ENCODE results near the gene BABAM2.

Gene BABAM2

DNA sequence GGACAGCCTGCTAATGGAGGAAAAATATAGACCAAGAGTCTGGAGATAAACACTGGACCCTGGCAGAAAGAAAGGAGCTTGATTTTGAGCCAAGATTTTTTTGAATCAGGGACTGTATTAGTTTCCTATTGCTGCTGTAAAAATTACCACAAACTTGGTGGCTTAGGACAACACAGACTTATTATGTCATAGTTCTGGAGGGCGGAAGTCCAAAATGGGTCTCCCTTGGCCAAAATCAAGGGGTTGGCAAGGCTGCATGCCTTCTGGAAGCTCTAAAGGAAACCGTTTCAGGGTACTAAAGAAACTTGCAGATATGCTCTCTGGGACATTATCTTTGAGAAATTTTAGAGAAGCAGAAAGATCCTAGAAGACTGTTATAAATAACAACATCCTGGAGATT, 140.1 kb downstream of the BABAM2 start:
- DNase-seq (ENCODE audit: low spot score): no peak

DNA sequence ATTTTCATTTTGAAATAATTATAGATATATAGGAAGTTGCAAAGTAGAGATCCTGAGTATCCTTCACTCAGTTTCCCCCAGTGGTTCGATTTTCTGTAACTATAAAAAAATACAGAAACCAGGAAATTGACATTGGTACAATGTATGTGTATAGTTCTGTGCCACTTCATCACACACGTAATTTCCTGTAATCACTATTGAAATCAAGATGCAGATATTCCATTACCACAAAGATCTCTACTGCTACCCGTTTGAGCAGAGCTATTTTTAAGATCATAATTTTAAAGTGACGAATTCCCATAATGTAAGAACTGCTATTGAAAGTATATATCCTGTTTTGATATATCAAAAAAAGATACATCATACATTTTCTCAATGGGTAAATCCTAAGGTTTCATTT, 142.3 kb downstream of the BABAM2 start:
- DNase-seq (ENCODE audit: low spot score): no peak

- DNase-seq (ENCODE audit: low spot score): no peak
These were observed 144.2 kb downstream of the BABAM2 start for GRCh38 chr2:28034696-28035095.

DNA sequence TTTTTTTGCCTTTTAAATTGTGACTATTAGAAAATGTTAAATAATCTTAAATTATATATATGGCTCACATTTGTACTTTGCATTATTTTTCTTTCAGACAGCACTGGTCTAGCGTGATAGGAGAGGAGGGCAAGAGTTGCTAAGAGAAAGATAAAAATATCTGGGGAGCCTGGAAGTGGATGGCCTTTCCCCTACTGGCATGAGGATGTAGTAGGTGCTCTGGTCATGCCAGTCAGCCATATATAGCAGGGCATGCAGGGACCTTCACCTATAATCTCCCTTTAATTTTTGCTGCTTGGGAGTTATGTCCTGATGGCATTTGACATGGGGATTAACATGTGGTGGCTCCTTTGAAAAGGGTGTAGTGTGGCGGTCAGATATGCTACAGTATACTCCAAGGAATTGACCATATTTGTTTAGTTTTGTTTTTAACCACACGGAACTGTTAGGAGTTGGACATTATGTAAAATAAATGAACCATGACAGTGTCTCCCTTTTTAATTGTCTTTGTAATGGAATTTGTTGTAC, 144.7 kb downstream of the BABAM2 start:
- DNase-seq (ENCODE audit: low spot score): no peak

- DNase-seq (ENCODE audit: low spot score): no peak
These were observed 145.3 kb downstream of the BABAM2 start for GRCh38 chr2:28035816-28036215.

DNA sequence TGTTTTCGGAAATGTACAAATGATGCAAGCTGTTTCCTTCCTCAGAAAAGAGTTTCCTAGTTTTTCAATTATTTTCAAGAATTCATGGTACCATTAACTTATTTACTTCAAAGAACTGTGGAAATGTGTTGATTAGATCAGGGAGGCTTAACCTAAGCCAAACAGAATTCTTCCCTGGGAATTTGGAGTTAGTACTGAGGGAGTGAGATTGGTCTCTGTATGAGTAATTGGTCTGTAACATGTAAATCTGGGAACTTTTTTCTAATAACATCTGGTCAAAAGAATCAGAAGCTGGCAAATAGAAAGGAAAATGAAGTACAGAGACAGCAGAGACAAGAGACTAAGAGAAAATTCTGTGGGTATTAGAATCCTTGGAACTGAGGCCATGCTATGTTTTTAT, 145.8 kb downstream of the BABAM2 start:
- DNase-seq (ENCODE audit: low spot score): no peak

- DNase-seq (ENCODE audit: low spot score): no peak
These were observed 148.2 kb downstream of the BABAM2 start for GRCh38 chr2:28038722-28039121.

GRCh38 chr2:28045676-28046351, 155.3 kb downstream of the BABAM2 start:
- no peak for DNase-seq (ENCODE audit: low spot score)

- DNase-seq (ENCODE audit: low spot score): no peak
These were observed 156.4 kb downstream of the BABAM2 start for GRCh38 chr2:28046921-28047320.

DNA sequence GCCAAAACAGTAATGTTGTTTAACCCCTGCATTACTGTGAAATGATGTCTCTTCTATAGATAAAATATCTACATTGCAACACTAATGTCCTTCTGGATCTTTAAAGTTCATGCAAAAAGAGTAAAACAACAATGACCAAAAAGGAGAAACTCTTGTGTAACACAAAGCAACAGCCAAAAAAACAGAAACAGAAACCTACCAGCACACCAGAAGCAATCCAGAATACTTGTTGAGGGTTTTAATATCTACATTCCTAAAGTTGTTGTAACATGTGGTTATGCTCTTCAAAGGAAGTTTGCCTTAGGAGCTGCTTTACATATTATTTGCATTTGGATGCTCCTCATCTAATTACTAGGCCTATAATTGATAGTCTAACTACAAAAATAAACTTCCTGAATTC, 157.2 kb downstream of the BABAM2 start:
- no peak for DNase-seq (ENCODE audit: low spot score)

- DNase-seq (ENCODE audit: low spot score): no peak
These were observed 157.8 kb downstream of the BABAM2 start for GRCh38 chr2:28048341-28048740.

DNA sequence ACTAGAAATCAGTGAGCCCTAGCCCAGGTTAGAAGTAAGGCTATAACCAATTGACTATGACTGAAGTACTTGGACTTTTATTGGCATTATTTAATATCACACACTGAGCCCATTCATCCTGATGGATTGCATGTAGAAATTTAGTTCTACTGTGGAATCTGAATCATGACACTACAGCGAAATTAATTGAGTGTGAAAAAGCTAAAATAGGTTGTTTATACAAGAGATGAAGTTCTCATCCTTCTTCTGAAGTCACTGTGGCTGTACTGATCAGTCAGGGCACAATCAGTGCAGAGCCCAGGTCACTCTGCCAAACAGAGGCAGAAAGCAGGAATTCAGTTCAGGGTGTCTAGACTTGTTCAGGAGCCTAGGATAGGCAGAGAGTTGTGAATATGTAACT, 158.9 kb downstream of the BABAM2 start:
- DNase-seq (ENCODE audit: low spot score): no peak

GRCh38 chr2:28049899-28050298, 159.4 kb downstream of the BABAM2 start:
- DNase-seq (ENCODE audit: low spot score): no peak

- DNase-seq (ENCODE audit: low spot score): no peak
These were observed 162.2 kb downstream of the BABAM2 start for GRCh38 chr2:28052691-28053090.

DNA sequence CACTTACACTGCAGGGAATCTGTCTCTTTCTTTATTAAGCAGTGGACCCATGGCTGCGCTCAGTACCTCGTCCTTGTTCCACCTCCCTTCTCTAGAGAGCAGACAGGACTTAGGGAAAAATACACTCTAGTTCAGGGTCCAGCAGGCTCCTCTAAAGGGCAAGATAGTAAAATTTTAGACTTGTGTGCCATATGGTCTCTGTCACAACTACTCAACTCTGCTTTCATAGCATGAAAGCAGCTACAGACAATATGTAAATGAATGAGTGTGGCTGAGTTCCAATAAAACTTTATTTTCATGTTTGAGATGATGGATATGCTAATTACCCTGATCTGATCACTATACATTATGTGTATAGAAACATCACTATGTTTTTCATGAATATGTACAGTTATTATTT, 163.1 kb downstream of the BABAM2 start:
- DNase-seq (ENCODE audit: low spot score): no peak

- no peak for DNase-seq (ENCODE audit: low spot score)
These were observed 164.4 kb downstream of the BABAM2 start for GRCh38 chr2:28054916-28055315.

DNA sequence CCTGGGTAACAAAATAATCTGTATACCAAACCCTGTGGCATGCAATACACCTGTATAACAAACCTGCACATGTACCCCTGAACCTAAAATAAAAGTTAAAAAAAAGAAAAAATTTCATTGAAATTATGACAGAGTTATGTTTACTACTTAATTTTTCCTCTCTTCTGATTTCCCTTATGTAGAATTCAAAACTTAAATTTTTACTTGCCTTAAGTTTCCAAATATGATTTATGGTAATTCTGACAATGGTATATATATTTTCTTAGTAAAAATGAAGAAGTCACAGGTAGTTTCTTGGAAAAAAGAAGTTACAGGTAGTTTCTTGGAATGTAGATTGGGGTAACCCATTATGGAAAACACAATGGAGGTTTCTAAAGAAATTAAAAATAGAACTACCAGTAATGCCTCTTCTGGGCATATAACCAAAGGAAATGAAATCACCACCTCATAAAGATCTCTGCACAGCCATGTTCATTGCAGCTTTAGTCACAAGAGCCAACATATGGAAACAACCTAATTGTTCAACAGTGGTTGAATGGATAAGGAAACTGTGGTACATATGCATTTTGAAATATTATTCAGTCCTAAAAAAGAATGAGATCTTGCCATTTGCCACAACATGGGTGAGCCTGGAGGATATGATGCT, 164.9 kb downstream of the BABAM2 start:
- DNase-seq (ENCODE audit: low spot score): no peak

- DNase-seq (ENCODE audit: low spot score): no peak
These were observed 168.3 kb downstream of the BABAM2 start for GRCh38 chr2:28058791-28059190.

- no peak for DNase-seq (ENCODE audit: low spot score)
These were observed 172.3 kb downstream of the BABAM2 start for GRCh38 chr2:28062867-28063266.

GRCh38 chr2:28063492-28063962, 173.0 kb downstream of the BABAM2 start:
- no peak for DNase-seq (ENCODE audit: low spot score)

DNA sequence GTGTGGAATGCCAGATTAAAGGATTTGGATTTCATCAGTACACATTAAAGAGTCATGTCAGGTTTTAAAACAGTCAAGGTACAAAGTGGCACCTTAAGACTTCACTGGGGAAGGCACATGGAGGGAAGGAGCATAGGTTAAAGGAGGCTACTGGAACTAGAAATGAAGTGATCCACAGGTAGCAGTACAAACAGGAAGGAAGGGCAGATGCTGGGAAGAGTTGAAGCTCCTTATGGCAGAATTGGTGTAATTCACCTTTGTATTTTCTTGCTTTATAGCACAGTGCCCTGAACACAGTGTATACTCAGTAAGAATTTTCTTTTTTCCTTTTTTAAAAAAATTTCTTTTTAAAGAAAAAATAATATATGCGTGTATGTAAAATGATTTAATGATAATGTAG, 177.1 kb downstream of the BABAM2 start:
- DNase-seq (ENCODE audit: low spot score): no peak

DNA sequence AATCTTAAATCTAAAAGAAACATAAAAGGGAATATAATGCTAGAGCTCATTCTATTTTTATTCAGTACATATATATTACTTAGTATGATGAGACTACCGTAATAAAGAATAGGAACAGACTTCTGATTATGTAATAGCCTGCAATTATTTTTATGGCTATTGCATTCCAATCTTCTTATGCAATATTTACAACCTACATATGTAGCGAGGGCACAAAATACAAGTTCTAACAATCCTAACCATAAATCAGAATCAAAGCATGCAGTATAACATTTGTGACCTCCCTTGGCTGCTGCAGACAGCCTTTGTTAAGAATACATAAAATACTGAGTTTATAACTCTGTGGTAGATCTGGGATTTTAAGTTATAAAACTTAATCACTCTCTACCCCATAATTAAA, 177.6 kb downstream of the BABAM2 start:
- no peak for DNase-seq (ENCODE audit: low spot score)

DNA sequence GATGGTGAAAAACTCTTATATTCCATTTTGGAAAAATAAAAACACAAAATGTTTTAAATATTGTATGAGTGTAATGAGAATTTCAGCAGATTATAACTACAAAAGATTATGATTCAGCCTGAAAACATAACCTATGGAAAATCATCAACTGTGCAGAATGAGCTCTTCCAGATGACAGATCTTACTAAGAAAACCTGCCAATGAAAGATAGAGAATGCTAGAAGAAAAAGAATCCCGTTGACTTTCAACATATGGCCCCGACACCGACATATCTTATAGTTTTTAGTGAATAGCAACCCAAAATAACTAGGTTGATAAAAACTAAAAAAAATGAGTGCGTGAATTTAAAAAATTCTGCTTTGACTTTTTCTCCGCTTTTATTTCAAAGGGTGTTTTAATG, 178.0 kb downstream of the BABAM2 start:
- no peak for DNase-seq (ENCODE audit: low spot score)

GRCh38 chr2:28071221-28071620, 180.7 kb downstream of the BABAM2 start:
- DNase-seq (ENCODE audit: low spot score): no peak
